NCI-H146 (cell line): ENCODE measurements around the gene PFDN1.
"Not testable (repeated sequence)": the region's sequence is repeated elsewhere in the genome, so short reads cannot be mapped to it uniquely, and the experiment has no call there.

ENCODE experiments used
- DNase-seq: peaks from one replicate; lab custom pipeline; 2025; lab: John Stamatoyannopoulos, UW

Gene PFDN1

GRCh38 chr5:140213370-140213983, 89.4 kb downstream of the PFDN1 start:
- no peak for DNase-seq

DNA sequence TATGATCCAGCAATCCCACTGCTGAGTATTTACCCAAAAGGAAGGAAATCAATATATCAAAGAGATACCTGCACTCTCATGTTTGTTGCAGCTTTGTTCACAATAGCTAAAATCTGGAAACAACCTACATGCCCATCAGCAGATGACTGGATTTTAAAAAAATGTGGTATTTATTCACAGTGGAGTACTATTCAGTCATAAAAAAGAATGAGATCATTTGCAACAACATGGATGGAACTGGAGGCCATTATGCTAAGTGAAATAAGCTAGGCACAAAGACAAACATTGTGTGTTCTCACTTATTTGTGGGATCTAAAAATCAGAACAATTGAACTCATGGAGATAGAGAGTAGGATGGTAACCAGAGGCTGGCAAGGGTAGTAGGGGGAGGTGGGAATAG, 94.8 kb downstream of the PFDN1 start:
- no peak for DNase-seq

GRCh38 chr5:140207250-140207964, 95.5 kb downstream of the PFDN1 start:
- no peak for DNase-seq

- no peak for DNase-seq
These were observed 96.9 kb downstream of the PFDN1 start for GRCh38 chr5:140205952-140206351.

DNA sequence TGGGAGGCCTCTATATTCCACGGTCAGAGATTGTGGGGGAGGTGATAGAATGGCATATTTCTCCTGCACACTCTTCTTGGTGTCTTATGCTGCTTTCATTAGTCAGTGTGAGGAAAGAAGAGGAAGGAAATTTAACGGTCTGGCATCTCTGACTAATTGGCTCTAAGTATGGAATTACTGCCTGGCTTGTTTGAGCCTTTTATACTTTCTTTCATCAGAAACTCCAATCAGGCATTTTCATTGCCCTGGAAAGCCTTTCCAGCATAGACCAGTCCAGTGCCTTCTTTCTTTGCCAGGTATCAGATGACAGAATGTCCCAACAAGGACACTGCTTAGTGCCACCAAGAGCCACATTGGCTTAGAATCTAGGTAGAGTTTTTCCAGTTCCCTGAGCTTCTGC, 97.7 kb downstream of the PFDN1 start:
- no peak for DNase-seq

DNA sequence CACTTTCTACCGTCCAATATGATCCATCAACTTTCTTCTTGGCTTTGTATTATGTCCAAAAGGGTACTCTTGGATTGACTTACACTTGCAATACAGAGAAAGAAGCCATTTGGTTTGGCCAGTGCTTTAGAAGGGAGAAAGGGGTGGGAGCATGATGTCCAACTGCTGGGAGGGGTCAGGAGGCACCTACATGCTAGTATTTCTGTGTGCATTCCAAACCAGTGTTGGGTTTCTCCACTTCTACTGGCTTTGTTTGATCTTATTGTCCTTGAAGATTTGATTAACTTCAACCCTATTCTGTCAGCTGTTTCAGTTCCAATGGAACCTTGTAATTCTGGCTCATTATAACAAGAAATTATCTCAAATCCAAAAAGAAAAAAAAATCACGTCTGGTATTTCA, 100.3 kb downstream of the PFDN1 start:
- no peak for DNase-seq

DNA sequence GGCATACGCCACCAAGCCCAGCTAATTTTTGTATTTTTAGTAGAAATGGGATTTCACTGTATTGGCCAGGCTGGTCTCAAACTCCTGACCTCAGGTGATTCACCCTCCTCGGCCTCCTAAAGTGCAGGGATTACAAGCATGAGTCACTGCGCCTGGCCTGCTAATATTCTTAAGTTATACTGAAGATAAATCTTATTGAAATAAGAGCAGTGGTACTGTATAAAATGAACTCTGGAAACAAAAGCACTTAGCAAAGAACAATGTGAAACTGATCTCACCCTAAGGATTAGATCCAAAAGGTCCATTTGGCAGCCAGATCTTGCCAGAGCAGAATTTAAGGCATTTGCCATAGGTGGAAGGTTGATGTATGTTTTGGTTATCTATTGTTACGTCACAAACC, 100.8 kb downstream of the PFDN1 start:
- no peak for DNase-seq

DNA sequence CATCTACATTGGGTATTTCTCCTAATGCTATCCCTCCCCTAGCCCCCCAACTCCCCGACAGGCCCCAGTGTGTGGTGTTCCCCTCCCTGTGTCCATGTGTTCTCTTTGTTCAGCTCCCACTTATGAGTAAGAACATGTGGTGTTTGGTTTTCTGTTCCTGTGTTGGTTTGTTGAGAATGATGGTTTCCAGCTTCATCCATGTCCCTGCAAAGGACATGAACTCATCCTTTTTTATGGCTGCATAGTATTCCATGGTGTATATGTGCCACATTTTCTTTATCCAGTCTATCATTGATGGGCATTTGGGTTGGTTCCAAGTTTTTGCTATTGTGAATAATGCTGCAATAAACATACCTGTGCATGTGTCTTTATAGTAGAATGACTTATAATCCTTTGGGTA, 104.0 kb downstream of the PFDN1 start:
- not testable (repeated sequence) for DNase-seq

GRCh38 chr5:140197023-140197422, 105.9 kb downstream of the PFDN1 start:
- no peak for DNase-seq

- no peak for DNase-seq
These were observed 106.6 kb downstream of the PFDN1 start for GRCh38 chr5:140196115-140196814.
